Keratinocyte (primary cell): ENCODE results near the gene PEMT. TPM values are rescaled to one million over a fixed set of nuclear protein-coding genes. Genes with fewer than 3 reads are reported as not detected.

ENCODE experiments used
- DNase-seq: peaks from one replicate; pipeline ENCODE4 v3.0.0-alpha.2; 2011; ENCODE audit warnings: low read depth, missing footprints, low spot score
- FAIRE-seq: peaks from 2 replicates; lab custom pipeline; 2011; peaks lifted over from hg19 to GRCh38; lab: Jason Lieb, UNC
- H2AFZ ChIP-seq: 2 replicates; pipeline ENCODE4 v1.6.0; 2012; ENCODE audit warnings: low read length, control low read depth, inconsistent platforms; ENCODE audit not compliant: control insufficient read depth
- H3K27ac ChIP-seq: 2 replicates; pipeline ENCODE4 v1.5.1; 2011; ENCODE audit warnings: low read length; ENCODE audit not compliant: control insufficient read depth, insufficient read depth
- H3K27me3 ChIP-seq: 3 replicates; pipeline ENCODE4 v1.6.0; 2011; ENCODE audit warnings: low read length; ENCODE audit not compliant: control insufficient read depth, insufficient read depth; ENCODE audit errors: extremely low read depth
- H3K36me3 ChIP-seq, 2 experiments: 2 replicates in 1 of 2; 3 replicates in 1 of 2; pipeline ENCODE4 v1.5.1; 2011; ENCODE audit warnings: low read length in 2 of 2, mild to moderate bottlenecking in 1 of 2; ENCODE audit not compliant: control insufficient read depth in 2 of 2, insufficient read depth in 2 of 2; ENCODE audit errors: extremely low read depth in 1 of 2
- H3K4me1 ChIP-seq: 3 replicates; pipeline ENCODE4 v1.5.1; 2011; ENCODE audit warnings: low read length; ENCODE audit not compliant: control insufficient read depth, insufficient read depth; ENCODE audit errors: extremely low read depth
- H3K4me2 ChIP-seq: 3 replicates; pipeline ENCODE4 v1.6.0; 2011; ENCODE audit warnings: low read depth, low read length; ENCODE audit not compliant: control insufficient read depth, insufficient read depth; ENCODE audit errors: extremely low read depth
- H3K4me3 ChIP-seq, 3 experiments: fragments of 200-600 bp in 1 of 3; sonication (generic) in 1 of 3; 2 replicates in 2 of 3; 3 replicates in 1 of 3; pipeline ENCODE4 v1.5.1; 2011 to 2016; ENCODE audit warnings: low read length in 3 of 3, mild to moderate bottlenecking in 3 of 3, control low read depth in 2 of 3, inconsistent platforms in 1 of 3, low read depth in 1 of 3, mixed read lengths in 1 of 3, mixed run types in 1 of 3, moderate library complexity in 1 of 3; ENCODE audit not compliant: control insufficient read depth in 2 of 3, insufficient read depth in 2 of 3; ENCODE audit errors: extremely low read depth in 1 of 3
- H3K79me2 ChIP-seq: 2 replicates; pipeline ENCODE4 v1.6.0; 2012; ENCODE audit warnings: low read length; ENCODE audit not compliant: control insufficient read depth, insufficient read depth
- H3K9ac ChIP-seq: 3 replicates; pipeline ENCODE4 v1.6.0; 2011; ENCODE audit warnings: low read length; ENCODE audit not compliant: control insufficient read depth, insufficient read depth; ENCODE audit errors: extremely low read depth
- H3K9me1 ChIP-seq: 3 replicates; pipeline ENCODE4 v1.6.0; 2011; ENCODE audit warnings: low read length; ENCODE audit not compliant: control insufficient read depth, insufficient read depth; ENCODE audit errors: extremely low read depth
- H3K9me3 ChIP-seq: 2 replicates; pipeline ENCODE4 v1.5.1; 2012; ENCODE audit warnings: low read depth, low read length; ENCODE audit not compliant: control insufficient read depth
- H4K20me1 ChIP-seq: 3 replicates; pipeline ENCODE4 v1.6.0; 2011; ENCODE audit warnings: low read length; ENCODE audit not compliant: control insufficient read depth, insufficient read depth; ENCODE audit errors: extremely low read depth
- EZH2 ChIP-seq: IDR thresholded peaks from one replicate; pipeline ENCODE4 v1.6.1; 2012; ENCODE audit warnings: inconsistent platforms, mild to moderate bottlenecking, low read length, moderate library complexity
- dilution Hi-C: fragments of 300-500 bp; cut with MboI; formaldehyde crosslinking; loops from one replicate; pipeline ENCODE4 v1.7.0; 2020; ENCODE audit warnings: low sequenced_read_pairs; ENCODE audit not compliant: extremely low pct_ligation_motif_present
- polyA plus RNA-seq, 5 experiments: library from polyadenylated mRNA; depleted of rRNA in 3 of 5; stranded (reverse) in 3 of 5; stranded (forward) in 1 of 5; unstranded in 1 of 5; fragments of >200 nt; gene quantifications; 1 replicate in 1 of 5; 2 replicates in 3 of 5; 3 replicates in 1 of 5; pipeline versions ENCODE4 v1.2.1 to v1.2.3, GENCODE V29; 2011 to 2012; ENCODE audit warnings: missing spikeins in 2 of 5, low read depth in 1 of 5, low replicate concordance in 1 of 5
- TF ChIP-seq, protein P1 (sequence below), 3 experiments: IDR thresholded peaks in 1 of 3; conservative IDR thresholded peaks in 1 of 3; optimal IDR thresholded peaks in 1 of 3; 2 replicates in 2 of 3; 3 replicates in 1 of 3; pipeline versions ENCODE3 to v1.5.1; 2011; ENCODE audit warnings: low read length in 3 of 3, mild to moderate bottlenecking in 3 of 3, moderate library complexity in 2 of 3, control low read depth in 1 of 3, inconsistent platforms in 1 of 3; ENCODE audit not compliant: insufficient read depth in 2 of 3; ENCODE audit errors: extremely low read depth in 1 of 3

The PEMT gene
- polyA plus RNA-seq, 1 donor (not counting 4 experiments of a cell fraction or from before 2014, with no cell fraction given), result 17.7 TPM

GRCh38 chr17:17558431-17558830 lies 33.1 kb downstream of the PEMT start:
- H3K4me2 ChIP-seq, result no peak overlapping the region
- H3K9me1 ChIP-seq, result no peaks in the 10 kb centered on the region
- H3K4me3 ChIP-seq, result no peak overlapping the region
- dilution Hi-C loops, result no loop called here
- H3K4me1 ChIP-seq, result peaks cover 14% of the 10 kb centered on the region
- no peaks in the 10 kb centered on the region for H3K9me3 ChIP-seq
- no peaks in the 10 kb centered on the region for H4K20me1 ChIP-seq
- FAIRE-seq (no peak), DNase-seq (no peak)
- no peaks in the 10 kb centered on the region for H3K79me2 ChIP-seq
- no peak overlapping the region for H3K9ac ChIP-seq
- TF ChIP-seq, protein P1, sequence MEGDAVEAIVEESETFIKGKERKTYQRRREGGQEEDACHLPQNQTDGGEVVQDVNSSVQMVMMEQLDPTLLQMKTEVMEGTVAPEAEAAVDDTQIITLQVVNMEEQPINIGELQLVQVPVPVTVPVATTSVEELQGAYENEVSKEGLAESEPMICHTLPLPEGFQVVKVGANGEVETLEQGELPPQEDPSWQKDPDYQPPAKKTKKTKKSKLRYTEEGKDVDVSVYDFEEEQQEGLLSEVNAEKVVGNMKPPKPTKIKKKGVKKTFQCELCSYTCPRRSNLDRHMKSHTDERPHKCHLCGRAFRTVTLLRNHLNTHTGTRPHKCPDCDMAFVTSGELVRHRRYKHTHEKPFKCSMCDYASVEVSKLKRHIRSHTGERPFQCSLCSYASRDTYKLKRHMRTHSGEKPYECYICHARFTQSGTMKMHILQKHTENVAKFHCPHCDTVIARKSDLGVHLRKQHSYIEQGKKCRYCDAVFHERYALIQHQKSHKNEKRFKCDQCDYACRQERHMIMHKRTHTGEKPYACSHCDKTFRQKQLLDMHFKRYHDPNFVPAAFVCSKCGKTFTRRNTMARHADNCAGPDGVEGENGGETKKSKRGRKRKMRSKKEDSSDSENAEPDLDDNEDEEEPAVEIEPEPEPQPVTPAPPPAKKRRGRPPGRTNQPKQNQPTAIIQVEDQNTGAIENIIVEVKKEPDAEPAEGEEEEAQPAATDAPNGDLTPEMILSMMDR (optimal IDR thresholded peaks at IDR 0.05 in 1 of 3, IDR thresholded peaks at IDR 0.05 in 1 of 3, conservative IDR thresholded peaks at IDR 0.05 in 1 of 3; ENCODE audit: extremely low read depth in 1 of 3, insufficient read depth in 2 of 3, low read length in 3 of 3), result no peak
- no peak for TF ChIP-seq EZH2
- no peak overlapping the region for H2AFZ ChIP-seq
- H3K36me3 ChIP-seq, result no peaks in the 10 kb centered on the region
- H3K27me3 ChIP-seq, result no peaks in the 10 kb centered on the region
- H3K27ac ChIP-seq, result no peak overlapping the region

- FAIRE-seq (no peak), DNase-seq (no peak)
- no peaks in the 10 kb centered on the region for H3K27me3 ChIP-seq
- H4K20me1 ChIP-seq, result no peaks in the 10 kb centered on the region
- no peaks in the 10 kb centered on the region for H3K9me3 ChIP-seq
- TF ChIP-seq, protein P1 (optimal IDR thresholded peaks at IDR 0.05 in 1 of 3, IDR thresholded peaks at IDR 0.05 in 1 of 3, conservative IDR thresholded peaks at IDR 0.05 in 1 of 3; ENCODE audit: extremely low read depth in 1 of 3, insufficient read depth in 2 of 3, low read length in 3 of 3), result no peak
- TF ChIP-seq EZH2, result no peak
- H3K4me2 ChIP-seq, result no peak overlapping the region
- H3K9me1 ChIP-seq, result no peaks in the 10 kb centered on the region
- H3K27ac ChIP-seq, result no peak overlapping the region
- H3K79me2 ChIP-seq, result no peaks in the 10 kb centered on the region
- H3K36me3 ChIP-seq, result no peaks in the 10 kb centered on the region
- H2AFZ ChIP-seq, result no peak overlapping the region
- H3K4me3 ChIP-seq, result no peak overlapping the region
- no peak overlapping the region for H3K9ac ChIP-seq
- H3K4me1 ChIP-seq, result peaks cover 14% of the 10 kb centered on the region
- dilution Hi-C loops, result no loop called here
Observed at GRCh38 chr17:17557796-17558195, 33.7 kb downstream of the PEMT start.
